HCT116 (cell line): ENCODE data around the gene GNG7. TPM values are rescaled to one million over a fixed set of nuclear protein-coding genes. Genes with fewer than 3 reads are reported as not detected.

Experiments used
- ATAC-seq: fragments of 200-7000 bp; cut with Tn5 transposase; 2 replicates; pipeline ENCODE4 v1.9.1; 2020; ENCODE audit warnings: mild to moderate bottlenecking, moderate library complexity
- BruUV-seq: library from RNA; stranded (reverse); fragments of 400-500 nt; replicated peaks from 2 replicates; lab custom pipeline; 2021; lab: Mats Ljungman, UMichigan
- CTCF ChIA-PET: fragments of 300-600 bp; sonication (Branson Sonifier 250); formaldehyde crosslinking; loops from one replicate; lab custom pipeline; 2021; ENCODE audit warnings: antibody characterized with exemption; lab: Charles Lee
- POLR2A ChIA-PET: fragments of 300-600, 350-600 bp; sonication (Branson Sonifier 250); formaldehyde crosslinking; loops from one replicate; lab custom pipeline; 2021; ENCODE audit warnings: antibody characterized with exemption; lab: Charles Lee
- RAD21 ChIA-PET, 2 experiments: fragments of 300-600 bp; sonication (Branson Sonifier 250); formaldehyde crosslinking; loops; one replicate each; lab custom pipeline; 2023; ENCODE audit warnings: low total read pairs in 2 of 2; ENCODE audit not compliant: uncharacterized antibody in 2 of 2, unreplicated experiment in 2 of 2, low non-redundant PET in 1 of 2; lab: Charles Lee
- DNase-seq: peaks from one replicate; pipeline ENCODE4 v3.0.0-alpha.2; 2010; ENCODE audit warnings: low read depth, low spot score
- H2AFZ ChIP-seq: fragments of 200-600 bp; shearing (Covaris generic), sonication (generic); 2 replicates; pipeline ENCODE4 v1.6.1; 2017; ENCODE audit warnings: low read depth, mixed run types, mixed read lengths, antibody characterized with exemption, low read length; ENCODE audit not compliant: poor library complexity, severe bottlenecking
- H3K27ac ChIP-seq: 2 replicates; pipeline ENCODE4 v1.5.1; 2012; ENCODE audit warnings: low read depth, low read length
- H3K27me3 ChIP-seq: fragments of 200-600 bp; sonication (generic); 2 replicates; pipeline ENCODE4 v1.6.1; 2016; ENCODE audit warnings: mixed run types, low read length, mixed read lengths; ENCODE audit not compliant: insufficient read depth
- H3K36me3 ChIP-seq, 2 experiments: fragments of 200-500 bp in 1 of 2; fragments of 200-600 bp in 1 of 2; sonication (Bioruptor generic) in 1 of 2; sonication (generic) in 1 of 2; 2 replicates each; pipeline versions ENCODE4 v1.5.1 to v1.6.1; 2014 to 2016; ENCODE audit warnings: low read length in 2 of 2, inconsistent platforms in 1 of 2, mixed read lengths in 1 of 2, mixed run types in 1 of 2; ENCODE audit not compliant: insufficient read depth in 2 of 2, control insufficient read depth in 1 of 2
- H3K4me1 ChIP-seq, 2 experiments: fragments of 200-600 bp in 1 of 2; sonication (generic) in 1 of 2; 2 replicates each; pipeline versions ENCODE4 v1.5.1 to v1.6.1; 2012 to 2017; ENCODE audit warnings: low read length in 2 of 2, inconsistent platforms in 1 of 2, mild to moderate bottlenecking in 1 of 2, mixed read lengths in 1 of 2, mixed run types in 1 of 2, moderate library complexity in 1 of 2; ENCODE audit not compliant: insufficient read depth in 2 of 2, control insufficient read depth in 1 of 2
- H3K4me2 ChIP-seq: fragments of 200-600 bp; sonication (generic); 2 replicates; pipeline ENCODE4 v1.6.1; 2017; ENCODE audit warnings: mixed run types, low read length, mixed read lengths
- H3K4me3 ChIP-seq, 2 experiments: fragments of 200-600 bp in 1 of 2; sonication (generic) in 1 of 2; replicated peaks in 1 of 2; 2 replicates each; pipeline ENCODE4 v1.5.1; 2011 to 2016; ENCODE audit warnings: low read length in 2 of 2, control low read depth in 1 of 2, low read depth in 1 of 2, mild to moderate bottlenecking in 1 of 2, mixed read lengths in 1 of 2, mixed run types in 1 of 2
- H3K79me2 ChIP-seq: fragments of 200-600 bp; sonication (generic); 2 replicates; pipeline ENCODE4 v1.6.1; 2017; ENCODE audit warnings: mild to moderate bottlenecking, mixed run types, low read length, moderate library complexity, mixed read lengths; ENCODE audit not compliant: insufficient read depth
- H3K9ac ChIP-seq: fragments of 200-600 bp; sonication (generic); 2 replicates; pipeline ENCODE4 v1.6.1; 2016; ENCODE audit warnings: low read length, mixed read lengths
- H3K9me2 ChIP-seq: fragments of 200-600 bp; sonication (generic), shearing (Covaris generic); 2 replicates; pipeline ENCODE4 v1.6.1; 2017; ENCODE audit warnings: mixed run types, mild to moderate bottlenecking, moderate library complexity; ENCODE audit not compliant: insufficient read depth
- H3K9me3 ChIP-seq, 2 experiments: fragments of 200-500 bp in 1 of 2; fragments of 200-600 bp in 1 of 2; sonication (Bioruptor generic) in 1 of 2; sonication (generic) in 1 of 2; 2 replicates each; pipeline ENCODE4 v1.6.1; 2014 to 2017; ENCODE audit warnings: low read length in 2 of 2, mixed read lengths in 2 of 2, inconsistent platforms in 1 of 2, low read depth in 1 of 2, mild to moderate bottlenecking in 1 of 2, mixed run types in 1 of 2, moderate library complexity in 1 of 2; ENCODE audit not compliant: control insufficient read depth in 1 of 2, insufficient read depth in 1 of 2
- H4K20me1 ChIP-seq: fragments of 200-600 bp; sonication (generic), shearing (Covaris generic); 2 replicates; pipeline ENCODE4 v1.6.1; 2017; ENCODE audit warnings: mixed run types, mild to moderate bottlenecking, moderate library complexity; ENCODE audit not compliant: insufficient read depth
- CEBPB ChIP-seq: IDR thresholded peaks from 2 replicates; pipeline ENCODE4 v1.6.1; 2012; ENCODE audit warnings: low read depth
- EGR1 ChIP-seq: IDR thresholded peaks from 2 replicates; pipeline ENCODE4 v1.6.1; 2012; ENCODE audit warnings: low read depth
- FOSL1 ChIP-seq: IDR thresholded peaks from 2 replicates; pipeline ENCODE4 v1.6.1; 2012; ENCODE audit warnings: low read depth
- JUND ChIP-seq: IDR thresholded peaks from 2 replicates; pipeline ENCODE4 v1.6.1; 2012
- POLR2A ChIP-seq: IDR thresholded peaks from 2 replicates; pipeline ENCODE4 v1.7.0; 2011; ENCODE audit warnings: borderline replicate concordance; ENCODE audit not compliant: insufficient read depth, insufficient read length; ENCODE audit errors: extremely low read depth
- POLR2AphosphoS5 ChIP-seq: IDR thresholded peaks from 2 replicates; pipeline ENCODE4 v1.6.1; 2011; ENCODE audit warnings: mild to moderate bottlenecking, low read depth, low read length, moderate library complexity
- RAD21 ChIP-seq: IDR thresholded peaks from 2 replicates; pipeline ENCODE4 v1.6.1; 2012; ENCODE audit warnings: low read depth, mild to moderate bottlenecking
- SIN3A ChIP-seq: IDR thresholded peaks from 2 replicates; pipeline ENCODE4 v1.6.1; 2012; ENCODE audit warnings: low read depth
- SP1 ChIP-seq: IDR thresholded peaks from 2 replicates; pipeline ENCODE4 v1.6.1; 2012; ENCODE audit warnings: low read depth
- SRF ChIP-seq: IDR thresholded peaks from 2 replicates; pipeline ENCODE4 v1.6.1; 2012; ENCODE audit warnings: low read depth
- TCF7L2 ChIP-seq: IDR thresholded peaks from 2 replicates; pipeline ENCODE4 v1.7.0; 2011; ENCODE audit warnings: borderline replicate concordance, inconsistent platforms; ENCODE audit not compliant: insufficient read depth, insufficient read length; ENCODE audit errors: extremely low read depth
- ZFX ChIP-seq: fragments of 450-650 bp; IDR thresholded peaks from 2 replicates; pipeline ENCODE4 v1.6.1; 2017
- ZNF274 ChIP-seq: fragments of 200-500 bp; sonication (Bioruptor generic); IDR thresholded peaks from 2 replicates; pipeline ENCODE4 v1.6.1; 2014; ENCODE audit warnings: mild to moderate bottlenecking, low read depth, low read length, inconsistent platforms
- intact Hi-C: fragments of 100-400 bp; cut with micrococcal nuclease; formaldehyde crosslinking; loops from 2 replicates; pipeline ENCODE4 v1.10.0; 2022
- total RNA-seq: library from RNA; stranded (reverse); gene quantifications from one replicate; pipeline ENCODE4 v1.2.1, GENCODE V29; 2021; ENCODE audit not compliant: unreplicated experiment
- TF ChIP-seq, protein P1 (sequence below): IDR thresholded peaks from 2 replicates; pipeline ENCODE4 v1.6.1; 2012
- TF ChIP-seq, protein P2 (sequence below): IDR thresholded peaks from 2 replicates; pipeline ENCODE4 v1.6.1; 2012
- TF ChIP-seq, protein P3 (sequence below), 3 experiments: fragments of 200-600 bp in 1 of 3; sonication (generic) in 1 of 3; IDR thresholded peaks in 2 of 3; conservative IDR thresholded peaks in 1 of 3; 2 replicates each; pipeline ENCODE4 v1.5.1; 2012 to 2017; ENCODE audit warnings: low read depth in 2 of 3, low read length in 2 of 3, antibody characterized with exemption in 1 of 3, borderline replicate concordance in 1 of 3, control low read depth in 1 of 3, mild to moderate bottlenecking in 1 of 3, mixed read lengths in 1 of 3, mixed run types in 1 of 3, moderate library complexity in 1 of 3; ENCODE audit not compliant: insufficient read depth in 1 of 3
- TF ChIP-seq, protein P4 (sequence below): IDR thresholded peaks from 2 replicates; pipeline ENCODE4 v1.6.1; 2012; ENCODE audit warnings: low read depth

GNG7 gene
- total RNA-seq, 1 experiment from 2014 or later = 11.3 TPM

DNA sequence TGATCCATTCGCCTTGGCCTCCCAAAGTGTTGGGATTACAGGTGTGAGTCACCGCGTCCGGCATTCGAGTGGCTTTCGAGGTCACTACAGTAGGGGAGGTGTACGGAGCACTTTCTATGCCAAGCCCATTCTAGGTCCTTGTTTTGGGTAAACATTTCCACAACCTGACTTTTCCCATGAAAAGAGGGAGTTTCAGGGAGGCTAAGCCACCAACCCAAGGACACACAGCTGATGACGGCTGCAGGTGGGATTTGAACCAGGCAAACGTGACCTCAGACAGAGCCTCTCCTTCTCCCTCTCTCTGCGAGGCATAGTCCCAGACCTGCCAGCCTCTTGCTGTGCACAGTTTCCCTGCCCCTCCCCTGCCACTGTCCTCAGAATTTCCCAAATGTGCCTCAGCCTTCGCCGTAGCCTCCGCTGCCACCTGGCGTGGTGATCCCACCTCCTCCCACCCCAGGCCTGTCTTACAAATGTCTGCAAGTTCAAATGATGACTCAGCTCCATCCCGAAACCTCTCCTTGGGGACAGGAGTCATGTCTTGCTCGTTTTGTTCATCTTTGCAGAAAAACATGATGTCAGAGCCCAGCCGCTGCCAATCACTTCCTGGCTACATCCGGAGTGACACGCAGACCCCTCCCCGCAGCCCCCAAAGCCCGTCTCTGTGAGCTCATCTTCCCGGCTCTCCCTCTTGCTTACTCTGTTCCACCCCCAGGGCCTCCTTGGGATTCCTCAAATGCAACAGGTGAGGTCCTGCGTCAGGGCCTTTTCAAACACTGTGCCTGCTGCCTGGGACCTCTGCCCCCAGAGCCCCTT lies 233.2 kb downstream of the GNG7 start (continued):
- no peak for TF ChIP-seq EGR1
- TF ChIP-seq, protein P1, sequence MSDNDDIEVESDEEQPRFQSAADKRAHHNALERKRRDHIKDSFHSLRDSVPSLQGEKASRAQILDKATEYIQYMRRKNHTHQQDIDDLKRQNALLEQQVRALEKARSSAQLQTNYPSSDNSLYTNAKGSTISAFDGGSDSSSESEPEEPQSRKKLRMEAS = peak; percentile 79
- TF ChIP-seq, protein P2, sequence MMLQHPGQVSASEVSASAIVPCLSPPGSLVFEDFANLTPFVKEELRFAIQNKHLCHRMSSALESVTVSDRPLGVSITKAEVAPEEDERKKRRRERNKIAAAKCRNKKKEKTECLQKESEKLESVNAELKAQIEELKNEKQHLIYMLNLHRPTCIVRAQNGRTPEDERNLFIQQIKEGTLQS = no peak
- peak; percentile 39 for TF ChIP-seq JUND
- TF ChIP-seq POLR2A = no peak

DNA sequence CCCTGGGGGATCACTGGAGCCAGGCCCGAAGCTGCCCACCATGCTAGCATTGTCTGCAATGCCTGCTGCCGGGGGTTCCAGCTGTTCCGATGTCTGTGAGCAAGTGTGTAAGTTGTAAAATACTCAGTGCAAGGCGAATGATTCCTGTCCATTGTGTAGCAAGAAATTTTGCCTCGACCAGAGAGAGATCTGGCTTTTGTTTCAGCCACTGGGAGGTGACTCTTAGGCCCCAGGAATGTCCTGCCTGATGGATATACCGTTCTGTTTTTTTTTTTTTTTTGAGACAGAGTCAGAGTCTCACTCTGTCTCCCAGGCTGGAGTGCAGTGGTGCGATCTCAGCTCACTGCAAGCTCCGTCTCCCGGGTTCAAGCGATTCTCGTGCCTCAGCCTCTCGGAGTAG lies 233.9 kb downstream of the GNG7 start:
- peak overlapping the region; percentile 68 for H2AFZ ChIP-seq
- H3K9me2 ChIP-seq = no peaks in the 10 kb centered on the region
- ChIA-PET CTCF (interaction anchor here (1.6 kb wide), 1 partner anchor 130 kb away, joined by 4 read pairs; no protein-coding TSS in a partner anchor), RAD21 (no interaction called here)
- H3K27ac ChIP-seq = peak overlapping the region; percentile 54
- H3K4me2 ChIP-seq = peak overlapping the region; percentile 63
- H3K4me1 ChIP-seq = peaks cover 21 to 41% of the 10 kb centered on the region in 2 experiments
- TF ChIP-seq FOSL1 (no peak), JUND (no peak), ZNF274 (no peak), SIN3A (no peak), POLR2AphosphoS5 (no peak), CEBPB (no peak), POLR2A (no peak), TCF7L2 (no peak), SP1 (no peak), EGR1 (no peak), ZFX (no peak), RAD21 (no peak), SRF (no peak)
- TF ChIP-seq, protein P3, sequence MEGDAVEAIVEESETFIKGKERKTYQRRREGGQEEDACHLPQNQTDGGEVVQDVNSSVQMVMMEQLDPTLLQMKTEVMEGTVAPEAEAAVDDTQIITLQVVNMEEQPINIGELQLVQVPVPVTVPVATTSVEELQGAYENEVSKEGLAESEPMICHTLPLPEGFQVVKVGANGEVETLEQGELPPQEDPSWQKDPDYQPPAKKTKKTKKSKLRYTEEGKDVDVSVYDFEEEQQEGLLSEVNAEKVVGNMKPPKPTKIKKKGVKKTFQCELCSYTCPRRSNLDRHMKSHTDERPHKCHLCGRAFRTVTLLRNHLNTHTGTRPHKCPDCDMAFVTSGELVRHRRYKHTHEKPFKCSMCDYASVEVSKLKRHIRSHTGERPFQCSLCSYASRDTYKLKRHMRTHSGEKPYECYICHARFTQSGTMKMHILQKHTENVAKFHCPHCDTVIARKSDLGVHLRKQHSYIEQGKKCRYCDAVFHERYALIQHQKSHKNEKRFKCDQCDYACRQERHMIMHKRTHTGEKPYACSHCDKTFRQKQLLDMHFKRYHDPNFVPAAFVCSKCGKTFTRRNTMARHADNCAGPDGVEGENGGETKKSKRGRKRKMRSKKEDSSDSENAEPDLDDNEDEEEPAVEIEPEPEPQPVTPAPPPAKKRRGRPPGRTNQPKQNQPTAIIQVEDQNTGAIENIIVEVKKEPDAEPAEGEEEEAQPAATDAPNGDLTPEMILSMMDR (IDR thresholded peaks at IDR 0.05 in 2 of 3, conservative IDR thresholded peaks at IDR 0.05 in 1 of 3; ENCODE audit: borderline replicate concordance in 1 of 3, insufficient read depth in 1 of 3, low read depth in 2 of 3, low read length in 2 of 3) = no peak
- TF ChIP-seq, protein P4, sequence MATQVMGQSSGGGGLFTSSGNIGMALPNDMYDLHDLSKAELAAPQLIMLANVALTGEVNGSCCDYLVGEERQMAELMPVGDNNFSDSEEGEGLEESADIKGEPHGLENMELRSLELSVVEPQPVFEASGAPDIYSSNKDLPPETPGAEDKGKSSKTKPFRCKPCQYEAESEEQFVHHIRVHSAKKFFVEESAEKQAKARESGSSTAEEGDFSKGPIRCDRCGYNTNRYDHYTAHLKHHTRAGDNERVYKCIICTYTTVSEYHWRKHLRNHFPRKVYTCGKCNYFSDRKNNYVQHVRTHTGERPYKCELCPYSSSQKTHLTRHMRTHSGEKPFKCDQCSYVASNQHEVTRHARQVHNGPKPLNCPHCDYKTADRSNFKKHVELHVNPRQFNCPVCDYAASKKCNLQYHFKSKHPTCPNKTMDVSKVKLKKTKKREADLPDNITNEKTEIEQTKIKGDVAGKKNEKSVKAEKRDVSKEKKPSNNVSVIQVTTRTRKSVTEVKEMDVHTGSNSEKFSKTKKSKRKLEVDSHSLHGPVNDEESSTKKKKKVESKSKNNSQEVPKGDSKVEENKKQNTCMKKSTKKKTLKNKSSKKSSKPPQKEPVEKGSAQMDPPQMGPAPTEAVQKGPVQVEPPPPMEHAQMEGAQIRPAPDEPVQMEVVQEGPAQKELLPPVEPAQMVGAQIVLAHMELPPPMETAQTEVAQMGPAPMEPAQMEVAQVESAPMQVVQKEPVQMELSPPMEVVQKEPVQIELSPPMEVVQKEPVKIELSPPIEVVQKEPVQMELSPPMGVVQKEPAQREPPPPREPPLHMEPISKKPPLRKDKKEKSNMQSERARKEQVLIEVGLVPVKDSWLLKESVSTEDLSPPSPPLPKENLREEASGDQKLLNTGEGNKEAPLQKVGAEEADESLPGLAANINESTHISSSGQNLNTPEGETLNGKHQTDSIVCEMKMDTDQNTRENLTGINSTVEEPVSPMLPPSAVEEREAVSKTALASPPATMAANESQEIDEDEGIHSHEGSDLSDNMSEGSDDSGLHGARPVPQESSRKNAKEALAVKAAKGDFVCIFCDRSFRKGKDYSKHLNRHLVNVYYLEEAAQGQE = no peak
- TF ChIP-seq, protein P1 = no peak
- TF ChIP-seq, all 23 proteins: peak for 0
- Histone ChIP-seq H3K4me3 (peak overlapping the region in 1 of 2 experiments; percentile 41; a peak in 2 of 4 replicates), H3K9ac (peak overlapping the region; percentile 36), H4K20me1 (no peaks in the 10 kb centered on the region), H3K9me3 (no peaks in the 10 kb centered on the region), H3K79me2 (no peaks in the 10 kb centered on the region), H3K27me3 (no peaks in the 10 kb centered on the region), H3K36me3 (no peaks in the 10 kb centered on the region)
- BruUV-seq = no TSS peak
- POLR2A ChIA-PET = interaction anchor here (1.0 to 1.2 kb wide), 2 partner anchors 11 to 72 kb away, joined by 3 to 4 read pairs; no protein-coding TSS in a partner anchor
- ATAC-seq (peak; percentile 7; the same call in 1 of the 2 replicates), DNase-seq (no peak)
- intact Hi-C loops = loop anchor here (10.0 kb wide), 1 partner anchor 304 kb away; the partner anchor contains the start of gene DOT1L
